Left cardiac atrium (tissue), 4 donors: ENCODE data around the gene CAMK2B. TPM values are rescaled to one million over a fixed set of nuclear protein-coding genes. Genes with fewer than 3 reads are reported as not detected.

ENCODE experiments used
- ATAC-seq, 2 donors: fragments of 200-7000 bp; cut with Tn5 transposase; one replicate each; pipeline ENCODE4 v1.9.1; 2020; ENCODE audit warnings: mild to moderate bottlenecking in 2 of 2, moderate library complexity in 2 of 2
- DNase-seq: peaks from one replicate; pipeline ENCODE4 v3.0.0-alpha.2; 2020
- intact Hi-C, 2 donors: fragments of 100-400 bp; cut with DNase I; formaldehyde crosslinking; loops; one replicate each; pipeline versions ENCODE4 v1.14.1 to v1.15.1; 2022 to 2023
- total RNA-seq, 2 donors: library from RNA; stranded (reverse); fragmentation: NEBNext Ultra II Directional; extraction: Animal tissue kit (Norgen Biotek cat#: 25700); gene quantifications; one replicate each; pipeline ENCODE4 v1.2.1, GENCODE V29; 2021
- donor health status: DM: no; HTN: yes; CAD: no.
- donor health status: DM: no; HTN: yes; CAD: no; lungs with severe emphysema.
- donor health status: DM: yes; HTN: yes; CAD: no.
- donor health status: Dilated cardiomyopathy.

Gene CAMK2B
- total RNA-seq, 2 donors from 2014 or later = 75.8 to 98.7 TPM

DNA sequence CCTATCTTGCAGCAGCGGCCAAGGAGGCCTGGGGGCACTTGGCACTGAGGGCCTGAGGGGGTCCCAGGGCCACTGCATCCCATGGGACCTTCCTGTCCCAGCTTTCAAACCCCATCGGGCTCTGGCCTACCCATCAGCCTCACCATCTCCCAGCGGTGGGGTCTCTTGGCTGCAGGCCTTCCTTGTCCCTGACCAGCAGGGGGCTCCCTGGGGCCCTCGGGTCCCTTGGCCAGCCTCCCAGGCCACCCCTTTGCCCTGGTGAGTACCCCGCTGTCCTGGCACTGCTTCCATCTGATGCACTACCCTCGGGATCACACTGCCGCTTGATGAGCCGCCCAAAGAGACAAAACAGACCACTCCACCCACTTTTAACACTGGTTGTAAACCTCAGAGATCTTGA lies 81.1 kb downstream of the CAMK2B start:
- ATAC-seq (peak in 1 of 2 donors; percentile 3), DNase-seq (no peak)
- intact Hi-C loops = loop anchor here (5.0 kb wide), 1 partner anchor 233 kb away; no protein-coding TSS in a partner anchor

DNA sequence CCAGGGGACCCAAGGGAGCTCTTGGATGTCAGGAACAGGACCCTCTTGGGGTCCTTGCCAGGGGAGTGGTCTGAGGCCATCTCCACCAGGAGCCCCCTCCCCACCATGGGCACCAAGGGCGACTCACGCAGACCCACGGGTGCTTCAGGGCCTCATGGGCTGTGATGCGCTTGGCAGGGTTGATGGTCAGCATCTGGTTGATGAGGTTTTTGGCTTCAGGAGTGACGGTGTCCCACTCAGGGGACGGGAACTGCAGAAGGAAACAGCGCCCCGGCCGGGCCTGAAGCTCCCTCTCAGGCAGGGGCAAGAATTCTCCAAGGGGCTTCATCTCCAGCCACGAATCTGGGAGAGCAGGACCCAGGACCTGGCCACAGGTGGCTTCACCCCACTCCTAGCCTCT lies 83.3 kb downstream of the CAMK2B start:
- ATAC-seq (no peak), DNase-seq (no peak)
- intact Hi-C loops = loop anchor here (5.0 kb wide), 1 partner anchor 235 kb away; no protein-coding TSS in a partner anchor

DNA sequence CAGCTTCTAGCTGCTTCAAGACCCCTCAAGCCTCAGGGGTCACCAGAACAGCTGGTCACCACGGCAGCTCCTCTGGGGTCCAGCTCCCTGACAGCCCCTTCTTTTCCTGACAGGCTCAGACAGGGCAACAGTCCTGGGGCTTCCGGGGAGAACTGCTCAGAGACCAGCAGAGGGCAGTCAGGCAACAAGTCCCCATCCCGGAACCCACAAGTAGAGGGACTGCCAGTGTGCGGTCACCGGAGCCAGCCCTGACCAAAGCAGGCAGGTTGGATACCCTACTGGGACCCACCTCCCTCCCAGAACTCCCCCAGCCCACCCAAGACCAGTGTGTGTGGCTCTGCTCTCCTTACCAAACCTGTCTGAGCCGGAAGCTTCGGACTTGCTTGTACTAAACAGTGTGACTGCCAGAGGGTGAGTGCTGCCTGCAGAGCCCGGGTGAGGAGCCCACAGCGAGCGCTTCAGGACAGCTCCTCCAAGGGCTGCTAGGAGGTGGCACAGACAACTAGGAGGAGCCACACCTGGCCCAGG lies 84.3 kb downstream of the CAMK2B start:
- peak; percentile 82 to 87 for ATAC-seq
- intact Hi-C loops = loop anchor here (5.0 kb wide), 1 partner anchor 236 kb away; no protein-coding TSS in a partner anchor
- DNase-seq = peak; percentile 77

DNA sequence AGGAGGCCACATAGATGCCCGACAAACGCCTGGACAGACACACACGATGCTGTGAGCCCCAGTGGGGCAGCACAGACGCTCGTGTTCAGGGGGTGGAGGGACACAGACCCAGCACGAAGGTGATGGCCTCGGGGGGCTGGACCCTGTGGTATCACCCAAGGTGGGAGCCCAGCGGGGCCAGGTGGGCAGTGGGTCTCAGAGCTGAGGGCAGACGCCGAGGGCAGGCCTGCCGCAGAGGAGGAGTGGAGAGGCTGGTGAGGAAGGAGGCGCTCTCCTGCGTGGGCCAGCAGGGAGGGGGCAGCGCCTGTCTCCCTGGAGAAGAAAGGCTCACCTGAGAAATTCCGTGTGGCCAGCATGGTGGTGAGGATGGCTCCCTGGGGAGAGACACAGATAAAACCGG lies 85.0 kb downstream of the CAMK2B start:
- intact Hi-C loops = loop anchor here (5.0 kb wide), 1 partner anchor 237 kb away; no protein-coding TSS in a partner anchor
- ATAC-seq = no peak
- DNase-seq = no peak

DNA sequence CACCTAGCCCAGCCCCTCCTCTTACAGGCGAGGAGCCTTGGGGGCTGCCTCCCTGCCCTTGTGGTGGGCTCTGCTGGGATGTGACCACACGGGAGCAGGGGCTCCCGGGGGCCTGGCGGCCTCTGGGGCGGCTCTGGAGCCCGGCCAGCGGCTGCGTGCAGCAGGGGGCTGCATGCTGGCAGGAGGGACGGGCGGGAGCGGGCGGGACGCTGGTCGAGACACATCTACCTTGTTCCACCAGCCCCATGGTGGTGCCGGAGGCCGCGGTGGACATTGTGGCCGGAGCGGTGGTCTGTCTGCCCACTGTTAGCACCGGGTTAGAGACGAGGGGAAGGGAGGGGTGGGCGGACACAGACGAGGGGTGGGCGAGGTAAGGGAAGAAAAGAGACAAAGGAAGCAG lies 86.0 kb downstream of the CAMK2B start:
- intact Hi-C loops = loop anchor here in 1 of 2 donors (10.0 kb wide), 1 partner anchor 325 kb away; no protein-coding TSS in a partner anchor
- DNase-seq (no peak), ATAC-seq (no peak)

DNA sequence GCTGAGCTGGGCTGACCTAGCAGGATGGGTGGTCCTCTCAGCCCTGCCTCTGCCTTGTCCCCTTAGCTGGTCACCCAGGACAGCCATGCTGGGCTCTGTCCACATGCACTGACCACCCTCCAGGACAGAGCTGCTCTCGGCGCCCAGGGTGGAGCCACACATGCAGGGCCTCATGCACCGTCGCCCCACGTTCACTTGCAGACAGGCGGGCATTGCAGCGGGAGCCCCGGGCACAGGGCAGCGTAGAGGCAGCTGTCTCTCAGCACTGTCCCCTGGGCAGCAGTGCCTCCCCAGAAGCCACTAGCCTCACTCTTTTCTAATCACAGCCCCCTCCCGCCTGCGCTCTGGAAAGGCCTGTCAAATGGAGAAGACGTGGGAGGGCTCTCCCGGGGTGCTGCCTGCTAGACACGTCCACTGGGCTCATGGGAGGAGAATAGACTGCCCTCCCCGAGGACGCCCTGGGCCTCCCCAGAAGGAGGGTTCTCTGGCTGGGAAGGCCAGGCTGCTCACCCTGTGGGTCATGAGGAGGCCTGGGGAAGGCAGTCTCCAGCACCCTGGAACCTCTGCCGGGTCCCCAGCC lies 87.2 kb downstream of the CAMK2B start:
- DNase-seq (no peak), ATAC-seq (no peak)
- intact Hi-C loops = loop anchor here in 1 of 2 donors (10.0 kb wide), 1 partner anchor 327 kb away; no protein-coding TSS in a partner anchor

DNA sequence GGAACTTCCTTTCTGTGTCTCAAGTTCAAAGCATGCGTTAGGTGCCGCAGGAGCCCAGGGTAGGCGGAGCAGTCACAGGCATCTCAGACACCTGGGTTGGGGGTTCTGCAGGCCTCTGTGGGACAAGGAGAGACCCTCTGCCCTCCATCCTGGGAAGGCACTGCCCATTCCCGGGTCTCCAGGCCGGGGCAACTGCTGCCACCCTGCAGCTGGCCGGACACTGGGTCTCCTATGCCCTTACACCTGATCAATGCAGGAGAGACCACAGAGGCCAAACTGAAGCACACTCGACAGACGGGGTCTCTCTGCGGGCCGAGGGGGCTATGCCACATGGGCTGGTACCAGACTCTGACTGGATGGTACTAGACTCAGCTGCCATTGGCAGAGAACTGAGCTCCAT lies 87.7 kb downstream of the CAMK2B start:
- ATAC-seq = no peak
- intact Hi-C loops = loop anchor here in 1 of 2 donors (10.0 kb wide), 1 partner anchor 327 kb away; no protein-coding TSS in a partner anchor
- DNase-seq = no peak

DNA sequence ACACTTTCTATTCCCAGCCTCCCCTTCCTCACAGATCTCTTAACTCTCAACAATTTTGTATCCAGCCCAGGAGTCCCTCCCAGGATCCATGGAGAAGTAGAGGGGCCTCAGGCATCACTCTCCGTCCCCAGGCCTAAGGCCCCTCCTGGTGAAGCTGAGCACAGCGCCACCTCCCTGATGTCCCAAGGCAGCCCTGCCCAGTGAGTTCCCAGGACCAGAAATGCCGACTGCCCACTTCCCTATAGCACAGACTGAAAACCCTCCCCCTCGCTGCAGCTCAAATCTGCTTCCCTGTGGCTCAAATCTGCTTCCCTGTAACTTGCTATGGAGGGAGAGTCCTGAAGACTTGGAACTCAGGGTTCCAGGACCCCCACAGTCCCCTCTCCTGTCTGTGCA lies 89.1 kb downstream of the CAMK2B start:
- DNase-seq = no peak
- no peak for ATAC-seq
- intact Hi-C loops = loop anchor here in 1 of 2 donors (10.0 kb wide), 1 partner anchor 328 kb away; no protein-coding TSS in a partner anchor

DNA sequence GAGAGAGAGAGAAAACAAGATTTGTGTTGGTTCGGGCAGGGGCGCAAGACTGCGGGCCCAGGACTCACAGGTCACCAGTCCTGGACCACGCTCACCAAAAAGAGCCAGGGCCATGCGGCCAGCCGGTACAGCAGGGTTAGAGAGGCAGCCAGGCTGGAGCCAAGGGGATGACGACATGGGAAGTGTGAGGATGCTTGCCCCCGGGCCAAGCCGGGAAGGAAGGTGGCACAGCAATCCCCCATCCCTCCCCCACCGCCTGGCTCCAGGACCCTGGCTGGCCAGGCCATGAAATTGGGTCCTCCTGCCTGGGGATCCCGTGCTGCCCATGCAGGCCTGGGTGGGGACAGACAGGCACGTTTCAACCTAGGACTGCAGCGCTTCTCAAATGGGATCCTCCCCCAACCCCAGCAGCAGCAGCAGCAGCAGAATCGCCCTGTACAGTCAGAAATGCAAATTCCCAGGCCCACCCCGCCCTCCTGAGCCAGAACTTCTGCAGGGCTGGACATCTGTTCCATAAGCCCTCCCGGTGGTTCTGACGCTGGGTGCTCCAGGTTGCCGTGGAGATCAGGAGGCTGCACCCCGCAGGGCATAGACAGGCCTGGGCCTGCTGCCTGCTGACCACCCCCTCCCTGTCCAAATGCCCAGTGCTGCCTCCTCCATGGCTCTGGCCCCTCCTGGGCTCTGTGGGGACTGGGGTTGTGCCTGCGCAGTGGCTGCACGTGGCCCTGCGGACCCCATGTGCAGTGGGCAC lies 89.6 kb downstream of the CAMK2B start:
- intact Hi-C loops = loop anchor here in 1 of 2 donors (10.0 kb wide), 1 partner anchor 329 kb away; no protein-coding TSS in a partner anchor
- no peak for DNase-seq
- ATAC-seq = no peak

DNA sequence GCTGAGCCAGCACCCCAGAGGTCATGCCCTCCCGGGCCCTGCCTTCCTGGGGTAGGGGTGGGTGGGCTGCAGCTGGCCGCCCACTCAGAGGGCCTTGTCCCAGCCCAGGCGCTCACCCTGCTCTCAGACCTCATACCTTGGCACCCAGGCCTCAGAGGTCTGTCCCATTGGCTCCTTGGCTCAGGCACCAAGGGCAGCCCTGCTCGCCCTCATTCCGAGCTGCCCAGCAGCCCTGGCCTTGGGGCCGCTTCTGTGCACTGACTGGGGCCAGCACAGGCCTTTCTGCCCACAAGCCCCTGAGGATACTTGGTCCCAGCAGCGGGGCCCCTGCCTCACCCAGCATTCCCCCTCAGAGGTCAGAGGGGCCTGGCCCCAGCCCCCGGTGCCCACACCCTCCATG lies 90.3 kb downstream of the CAMK2B start:
- DNase-seq = no peak
- ATAC-seq = no peak
- intact Hi-C loops = loop anchor here in 1 of 2 donors (10.0 kb wide), 1 partner anchor 330 kb away; no protein-coding TSS in a partner anchor

DNA sequence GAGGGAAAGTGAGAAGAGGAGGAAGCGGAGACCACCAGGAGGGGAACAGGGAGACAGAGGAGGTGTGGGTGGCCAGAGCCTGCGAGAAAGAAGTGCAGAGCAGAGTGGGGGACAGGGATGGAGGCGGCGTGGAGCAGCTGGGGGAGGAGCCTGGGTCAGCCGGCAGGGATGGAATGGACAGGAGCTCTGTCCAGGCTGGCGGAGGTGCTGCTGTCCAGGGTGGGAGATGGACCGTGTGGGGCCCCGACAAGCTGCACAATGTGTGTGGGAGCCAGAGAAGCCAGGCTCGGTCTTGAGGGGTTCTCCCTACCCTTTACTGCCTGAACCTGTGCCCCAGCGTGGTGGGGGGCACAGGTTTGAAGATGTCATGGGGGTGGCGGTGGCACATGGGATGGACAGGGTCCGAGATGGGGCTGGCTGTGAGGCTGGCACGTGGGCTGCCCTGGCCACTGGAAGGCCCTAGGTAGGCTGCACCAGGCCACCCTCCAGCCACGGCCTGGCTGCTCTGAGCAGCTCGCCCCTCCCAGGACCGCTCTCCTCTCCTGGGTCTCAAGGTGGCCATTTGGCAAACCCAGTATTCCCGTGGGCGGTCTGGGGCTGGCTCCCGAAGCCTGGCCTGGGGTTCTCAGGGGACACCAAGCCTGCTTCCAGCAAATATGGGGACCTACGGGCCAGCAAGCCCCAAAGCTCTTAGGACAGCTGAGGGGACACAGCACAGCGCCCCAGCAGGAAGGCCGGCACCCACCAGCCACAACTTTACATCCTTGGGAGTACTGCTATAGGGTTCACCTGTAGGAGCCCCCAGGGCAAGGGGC lies 92.3 kb downstream of the CAMK2B start:
- intact Hi-C loops = loop anchor here in 1 of 2 donors (5.0 to 10.0 kb wide), 2 partner anchors 224 to 332 kb away; no protein-coding TSS in a partner anchor
- ATAC-seq (no peak), DNase-seq (no peak)

DNA sequence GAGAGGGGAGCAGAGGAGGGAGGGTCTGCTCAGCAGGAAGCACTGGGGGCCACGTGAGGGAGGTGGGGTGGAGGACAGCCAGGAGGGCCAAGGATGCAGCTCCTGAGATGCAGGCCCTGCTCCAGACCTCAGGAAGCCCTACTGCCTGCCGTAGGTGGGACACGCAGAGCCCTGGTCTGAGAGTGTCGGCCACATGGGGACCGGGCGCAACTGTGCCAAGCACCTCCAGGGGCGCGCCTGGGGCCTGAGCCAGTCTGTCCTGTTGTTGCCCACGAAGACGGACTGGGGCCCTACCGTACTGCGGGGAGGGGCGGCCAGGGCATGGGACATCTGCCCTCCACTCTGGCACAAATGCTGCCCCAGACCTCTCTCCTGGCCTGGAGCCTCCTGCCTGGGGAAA lies 93.0 kb downstream of the CAMK2B start:
- DNase-seq (no peak), ATAC-seq (no peak)
- intact Hi-C loops = loop anchor here in 1 of 2 donors (5.0 to 10.0 kb wide), 2 partner anchors 225 to 332 kb away; no protein-coding TSS in a partner anchor

DNA sequence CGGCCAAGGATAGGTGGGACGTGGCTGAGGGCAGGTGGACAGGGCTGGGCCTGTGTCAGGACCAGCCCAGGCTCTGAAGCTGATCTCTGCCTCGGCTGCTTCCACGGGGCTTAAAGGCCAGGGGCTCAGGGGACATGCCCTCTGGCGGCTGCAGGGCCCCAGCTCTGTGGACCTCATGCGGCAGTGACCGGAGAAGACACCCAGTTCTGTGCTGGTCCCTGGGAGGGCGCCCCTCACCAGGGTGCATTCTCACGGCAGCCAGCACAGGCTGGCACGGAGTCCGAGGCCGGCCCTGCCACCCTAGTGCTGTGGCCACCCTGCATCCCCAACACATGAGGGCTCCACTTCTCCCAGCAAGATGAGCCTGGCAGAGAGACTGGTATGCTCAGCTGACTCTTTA lies 94.3 kb downstream of the CAMK2B start:
- intact Hi-C loops = loop anchor here in 1 of 2 donors (5.0 to 10.0 kb wide), 2 partner anchors 226 to 334 kb away; no protein-coding TSS in a partner anchor
- no peak for ATAC-seq
- no peak for DNase-seq

DNA sequence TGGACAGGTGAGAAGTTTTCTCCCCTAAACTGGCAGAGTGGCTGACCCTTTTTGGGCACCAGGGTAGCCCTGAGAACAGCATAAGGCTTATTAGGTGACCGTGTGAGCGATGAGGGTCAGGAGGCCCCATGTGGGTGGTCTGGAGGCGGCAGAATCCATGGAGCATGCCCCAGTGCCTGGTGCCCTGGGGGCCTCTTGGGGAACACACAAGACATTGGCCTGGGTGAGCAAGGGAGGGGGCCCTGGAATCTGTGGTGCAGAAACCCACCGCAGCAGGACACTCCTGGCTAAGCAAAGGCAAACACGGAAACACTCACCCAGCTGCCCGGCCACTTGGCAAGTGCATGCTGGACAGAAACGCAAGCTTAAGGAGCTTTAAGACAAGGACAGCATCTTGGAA lies 95.1 kb downstream of the CAMK2B start:
- ATAC-seq (no peak), DNase-seq (no peak)
- intact Hi-C loops = loop anchor here in 1 of 2 donors (5.0 to 10.0 kb wide), 2 partner anchors 227 to 335 kb away; no protein-coding TSS in a partner anchor

DNA sequence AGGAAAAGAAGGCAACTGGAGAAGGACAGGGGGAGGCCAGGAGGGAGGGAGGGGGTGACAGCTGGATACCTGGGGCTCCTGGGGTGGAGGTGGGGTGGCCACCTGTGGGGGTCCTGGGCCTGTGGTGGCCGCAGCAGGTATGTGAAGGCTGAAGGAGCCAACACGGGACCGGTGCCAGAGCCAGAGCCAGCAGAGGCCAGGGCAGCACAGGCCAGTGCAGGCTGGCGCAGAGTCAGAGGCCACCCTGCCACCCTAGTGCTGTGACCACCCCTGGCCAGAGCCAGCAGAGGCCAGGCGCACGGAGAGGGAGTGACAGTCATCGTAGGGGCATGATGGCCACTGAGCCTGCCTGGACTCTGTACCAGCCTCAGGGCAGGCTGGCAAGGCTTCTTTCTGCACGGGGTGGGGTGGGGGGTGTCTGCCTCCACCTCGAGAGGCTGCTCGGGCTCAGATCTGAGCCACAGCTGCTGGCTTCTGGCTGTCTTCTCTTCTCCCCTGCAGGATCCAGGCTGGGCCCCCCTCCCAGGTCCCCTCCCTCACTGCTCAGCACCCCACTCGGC lies 95.8 kb downstream of the CAMK2B start:
- ATAC-seq (no peak), DNase-seq (no peak)
- intact Hi-C loops = loop anchor here in 1 of 2 donors (5.0 to 10.0 kb wide), 2 partner anchors 228 to 335 kb away; no protein-coding TSS in a partner anchor

DNA sequence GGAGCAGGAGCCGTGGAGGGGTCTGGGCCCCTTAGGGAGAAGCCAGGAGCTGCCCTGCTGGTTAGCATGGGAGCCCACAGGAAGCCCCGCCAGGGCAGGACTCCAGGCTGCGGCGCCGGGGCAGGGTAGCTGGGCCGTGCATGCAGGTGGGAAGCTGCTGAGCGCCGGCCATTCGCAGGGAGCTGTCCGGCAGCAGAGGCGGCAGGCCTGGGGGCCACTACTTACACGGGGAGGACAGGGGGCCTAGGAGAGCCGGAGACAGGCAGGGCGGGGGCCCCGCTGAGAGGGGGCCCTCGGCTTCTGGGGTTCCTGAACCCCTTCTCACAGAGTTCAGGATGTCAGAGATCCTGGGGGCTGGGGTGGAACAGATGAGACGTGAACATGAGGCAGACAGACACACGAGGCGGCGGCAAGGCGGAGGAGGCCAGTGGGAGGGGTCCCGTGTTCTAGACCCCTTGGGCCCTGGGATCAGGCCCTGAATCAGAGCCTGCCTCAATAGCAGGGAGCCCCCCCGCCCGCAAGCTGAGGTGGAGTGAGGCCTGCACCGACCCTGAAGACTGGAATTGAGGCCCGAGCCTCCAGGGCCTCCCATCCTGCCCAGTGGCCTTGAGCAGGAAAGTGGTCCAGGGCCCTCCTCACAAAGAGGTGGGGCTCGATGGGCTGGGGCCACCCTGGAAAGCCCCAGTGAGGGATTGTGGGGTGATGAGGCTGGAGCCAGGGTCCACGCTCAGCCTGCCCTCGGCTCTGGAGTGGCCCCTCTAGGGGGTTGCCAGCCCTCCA lies 96.6 kb downstream of the CAMK2B start:
- no peak for ATAC-seq
- no peak for DNase-seq
- intact Hi-C loops = no loop called here

DNA sequence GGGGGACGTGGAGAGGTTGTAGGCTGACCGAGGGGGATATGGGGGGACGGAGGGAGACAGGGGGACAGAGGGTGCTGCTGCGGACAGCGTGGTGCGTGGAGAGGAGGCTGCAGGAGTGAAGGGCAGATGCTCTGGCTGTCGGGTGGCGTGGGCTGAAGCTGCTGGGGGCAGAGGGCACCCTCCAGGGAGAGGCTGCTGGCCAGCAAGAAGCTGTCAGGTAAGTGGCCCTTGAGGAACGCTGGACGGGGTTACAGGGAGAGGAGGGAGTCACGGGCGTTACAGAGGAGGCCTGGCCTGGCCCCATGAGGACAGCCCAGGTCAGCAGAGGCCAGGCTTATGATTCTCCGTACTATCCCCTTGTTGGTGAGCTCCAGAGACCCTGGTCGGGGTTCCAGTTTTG lies 97.5 kb downstream of the CAMK2B start:
- DNase-seq (no peak), ATAC-seq (no peak)
- intact Hi-C loops = no loop called here

DNA sequence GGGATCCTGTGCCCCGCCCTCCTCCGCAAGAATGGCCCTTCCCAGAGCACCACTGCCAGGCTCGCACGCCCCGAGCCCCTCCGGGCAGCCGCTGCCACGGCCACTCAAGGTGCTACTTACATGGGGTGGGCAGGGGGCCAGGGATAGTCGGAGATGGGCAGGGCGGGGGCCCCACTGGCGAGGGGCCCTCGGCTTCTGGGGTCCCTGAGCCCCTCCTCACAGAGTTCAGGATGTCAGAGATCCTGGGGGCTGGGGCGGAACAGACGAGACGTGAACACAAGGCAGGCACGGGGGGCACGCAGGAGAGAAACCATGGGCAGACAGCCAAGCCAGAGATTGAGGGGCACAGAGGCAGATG lies 99.0 kb downstream of the CAMK2B start:
- DNase-seq = no peak
- ATAC-seq = no peak
- intact Hi-C loops = no loop called here
